IMR-90 (cell line): ENCODE measurements around the gene PXN.

Experiments used
- CHD1 ChIP-seq: IDR thresholded peaks from 2 replicates; pipeline ENCODE4 v1.6.1; 2012; ENCODE audit warnings: low read depth, low read length, improper control_type of control experiment
- CTCF ChIP-seq: conservative IDR thresholded peaks from 2 replicates; pipeline ENCODE4 v1.5.1; 2012; ENCODE audit warnings: mild to moderate bottlenecking, low read depth, low read length, improper control_type of control experiment
- MAFK ChIP-seq: IDR thresholded peaks from 2 replicates; pipeline ENCODE4 v1.6.1; 2012; ENCODE audit warnings: low read depth, low read length, improper control_type of control experiment
- MAZ ChIP-seq: IDR thresholded peaks from 2 replicates; pipeline ENCODE4 v1.6.1; 2012; ENCODE audit warnings: low read depth, mild to moderate bottlenecking, low read length, improper control_type of control experiment, moderate library complexity, borderline replicate concordance
- POLR2A ChIP-seq: IDR thresholded peaks from 2 replicates; pipeline ENCODE4 v1.6.1; 2012; ENCODE audit warnings: mild to moderate bottlenecking, low read depth, low read length
- SMC3 ChIP-seq: fragments of 150-350 bp; IDR thresholded peaks from 2 replicates; pipeline ENCODE4 v1.6.1; 2016; ENCODE audit warnings: low read depth, mild to moderate bottlenecking, antibody characterized with exemption, low read length, moderate library complexity
- USF2 ChIP-seq: fragments of 150-350 bp; IDR thresholded peaks from 2 replicates; pipeline ENCODE4 v1.6.1; 2017; ENCODE audit warnings: mild to moderate bottlenecking, antibody characterized with exemption, low read length, low read depth
- TF ChIP-seq, protein P1 (sequence below): fragments of 150-350 bp; IDR thresholded peaks from 2 replicates; pipeline ENCODE4 v1.6.1; 2016; ENCODE audit warnings: low read depth, mild to moderate bottlenecking, low read length, moderate library complexity, borderline replicate concordance

DNA sequence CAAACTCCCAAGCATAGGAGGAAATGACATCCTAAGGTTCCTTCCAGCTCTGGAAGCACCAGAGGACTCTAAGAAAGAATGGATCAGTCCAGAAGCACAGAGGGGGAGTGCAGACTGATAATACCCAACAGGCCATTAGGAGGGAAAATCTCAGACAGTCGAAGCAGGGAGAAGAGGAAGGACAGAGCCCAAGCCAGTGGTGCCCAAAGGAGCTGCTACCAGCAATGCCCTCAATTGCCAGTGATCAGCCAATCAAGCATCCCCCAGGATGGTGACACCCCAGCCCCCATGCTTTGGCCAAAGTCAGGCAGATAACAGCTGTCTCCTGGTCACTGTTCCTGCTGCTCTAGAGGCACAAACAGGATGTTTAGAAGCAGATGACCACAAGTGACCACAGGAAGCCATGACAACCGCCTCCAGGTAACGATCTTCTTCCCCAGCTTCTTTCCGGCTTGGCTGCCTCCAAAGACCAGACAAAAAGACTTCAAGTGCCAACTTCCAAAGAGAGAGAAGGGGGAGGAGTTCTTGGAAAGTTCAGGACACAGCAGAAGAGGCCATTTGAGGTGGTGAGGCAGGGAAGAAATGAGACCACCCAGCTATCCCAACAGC lies 16.2 kb downstream of the PXN start:
- no peak for TF ChIP-seq CTCF
- TF ChIP-seq POLR2A = no peak
- TF ChIP-seq USF2 = no peak
- TF ChIP-seq, protein P1, sequence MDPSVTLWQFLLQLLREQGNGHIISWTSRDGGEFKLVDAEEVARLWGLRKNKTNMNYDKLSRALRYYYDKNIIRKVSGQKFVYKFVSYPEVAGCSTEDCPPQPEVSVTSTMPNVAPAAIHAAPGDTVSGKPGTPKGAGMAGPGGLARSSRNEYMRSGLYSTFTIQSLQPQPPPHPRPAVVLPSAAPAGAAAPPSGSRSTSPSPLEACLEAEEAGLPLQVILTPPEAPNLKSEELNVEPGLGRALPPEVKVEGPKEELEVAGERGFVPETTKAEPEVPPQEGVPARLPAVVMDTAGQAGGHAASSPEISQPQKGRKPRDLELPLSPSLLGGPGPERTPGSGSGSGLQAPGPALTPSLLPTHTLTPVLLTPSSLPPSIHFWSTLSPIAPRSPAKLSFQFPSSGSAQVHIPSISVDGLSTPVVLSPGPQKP = no peak
- no peak for TF ChIP-seq CHD1
- TF ChIP-seq MAFK = no peak
- no peak for TF ChIP-seq MAZ
- no peak for TF ChIP-seq SMC3
